GOT3 (cell line): ENCODE results near the gene CXCR1.
"Not testable (repeated sequence)": the region's sequence is repeated elsewhere in the genome, so short reads cannot be mapped to it uniquely, and the experiment has no call there.

Source experiments
- DNase-seq: peaks from one replicate; lab custom pipeline; 2025; ENCODE audit warnings: mixed read lengths; lab: John Stamatoyannopoulos, UW

The CXCR1 gene

DNA sequence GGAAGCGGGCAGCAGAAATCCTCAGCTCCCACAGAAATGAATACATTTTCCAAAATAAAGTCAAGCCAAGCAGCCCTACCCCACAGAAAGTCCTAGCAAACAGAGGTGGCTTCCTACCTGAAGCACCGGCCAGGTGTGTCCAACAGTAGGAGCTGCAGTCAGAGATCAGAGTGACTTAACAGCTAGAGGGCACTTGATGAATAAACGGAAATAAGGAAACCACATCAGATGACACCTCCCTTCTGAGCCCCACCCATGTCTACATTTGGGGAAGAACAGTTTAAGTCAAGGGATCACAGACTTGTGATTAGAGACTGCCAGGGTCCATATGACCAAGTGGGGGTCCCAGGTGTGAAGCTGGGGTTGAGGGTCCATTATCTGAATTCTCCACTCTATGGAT, at the start of gene CXCR1:
Gene CXCR1, minus strand, starts transcription at position 172 of the 400 bp plus-strand sequence. CDS start 1,751 bp downstream, outside the sequence.
- DNase-seq: no peak

DNA sequence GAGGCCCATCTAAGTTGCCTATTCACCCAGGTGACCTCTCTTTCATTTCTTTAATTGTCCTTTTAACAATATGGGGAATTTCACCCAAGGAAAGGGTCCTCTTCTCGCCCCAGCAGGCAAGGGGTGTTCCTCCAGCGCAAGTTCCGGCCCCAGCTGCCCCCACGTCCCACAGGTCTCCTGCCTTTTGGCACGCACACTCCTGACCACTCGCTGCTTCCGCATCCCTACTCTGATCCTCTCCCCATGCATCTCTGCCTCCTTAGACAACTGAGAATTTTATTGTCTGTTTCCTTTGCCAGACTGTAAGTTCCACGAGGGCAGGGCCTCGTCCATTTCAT, 49.5 kb upstream of the CXCR1 start:
- DNase-seq: no peak

DNA sequence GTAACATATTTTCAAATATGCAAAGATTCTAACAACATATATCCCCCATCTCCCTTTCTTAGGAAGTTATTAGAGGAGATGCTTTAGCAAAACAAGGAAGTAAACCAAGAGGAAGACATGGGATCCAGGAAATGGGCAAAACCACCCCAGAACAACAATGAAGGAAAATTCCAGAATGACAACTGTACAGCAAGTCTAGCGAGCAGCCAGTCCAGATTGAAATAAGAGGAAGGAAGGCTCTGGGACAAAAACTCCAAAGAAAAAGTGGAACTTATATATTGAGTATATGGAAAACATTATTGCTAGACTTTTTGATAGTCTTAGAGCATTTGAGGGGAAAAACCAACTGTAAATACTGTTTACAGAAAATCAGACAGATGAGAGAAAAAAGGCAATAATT, 47.4 kb upstream of the CXCR1 start:
- DNase-seq: no peak

DNA sequence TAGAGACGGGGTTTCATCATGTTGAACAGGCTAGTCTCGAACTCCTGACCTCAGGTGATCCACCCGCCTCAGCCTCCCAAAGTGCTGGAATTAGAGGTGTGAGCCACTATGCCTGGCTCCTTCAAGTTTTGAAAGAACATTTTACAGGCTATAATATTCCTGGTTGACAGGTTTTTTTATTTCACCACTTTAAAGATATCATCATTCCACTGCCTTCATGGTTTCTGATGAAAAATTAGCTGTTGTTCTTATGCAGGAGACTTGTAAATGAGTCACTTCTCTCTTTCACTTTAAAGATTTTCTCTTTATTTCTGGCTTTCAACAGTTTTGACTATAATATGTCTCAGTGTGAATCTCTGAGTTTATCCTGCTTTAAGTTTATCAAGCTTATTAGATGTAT, 42.3 kb upstream of the CXCR1 start:
- DNase-seq: no peak

DNA sequence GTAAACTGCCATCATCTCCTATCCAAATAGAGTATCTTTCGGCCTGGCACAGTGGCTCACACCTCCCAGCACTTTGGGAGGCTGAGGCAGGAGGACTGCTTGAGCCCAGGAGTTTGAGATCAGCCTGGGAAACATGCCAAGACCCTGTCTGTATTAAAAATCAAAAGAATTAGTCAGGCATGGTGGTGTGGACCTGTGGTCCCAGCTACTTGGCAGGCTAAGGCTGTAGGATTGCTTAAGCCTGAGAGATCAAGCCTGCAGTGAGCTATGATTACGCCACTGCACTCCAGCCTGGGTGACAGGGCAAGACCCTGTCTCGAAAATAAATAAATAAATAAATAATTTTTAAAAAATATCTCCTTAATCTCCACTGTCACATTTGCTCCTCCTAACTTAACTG, 35.5 kb upstream of the CXCR1 start:
- no peak for DNase-seq

DNA sequence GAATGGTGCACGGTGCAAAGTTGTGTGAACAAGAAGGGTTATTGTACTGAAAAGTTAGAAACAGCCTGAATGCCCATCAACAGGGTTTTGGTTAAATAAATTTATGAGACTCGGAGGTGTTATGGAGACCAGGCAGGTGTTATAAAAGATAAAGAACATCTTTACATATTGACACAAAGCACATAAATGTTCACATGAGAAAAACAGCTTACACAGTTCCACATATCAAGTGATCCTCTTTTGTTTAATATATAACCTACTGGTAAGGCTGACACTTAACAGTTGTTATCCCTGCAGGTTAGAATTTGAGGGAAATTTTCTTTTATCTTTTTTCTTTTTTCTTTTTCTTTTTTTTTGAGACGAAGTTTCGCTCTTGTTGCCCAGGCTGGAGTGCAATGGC, 30.2 kb upstream of the CXCR1 start:
- no peak for DNase-seq

DNA sequence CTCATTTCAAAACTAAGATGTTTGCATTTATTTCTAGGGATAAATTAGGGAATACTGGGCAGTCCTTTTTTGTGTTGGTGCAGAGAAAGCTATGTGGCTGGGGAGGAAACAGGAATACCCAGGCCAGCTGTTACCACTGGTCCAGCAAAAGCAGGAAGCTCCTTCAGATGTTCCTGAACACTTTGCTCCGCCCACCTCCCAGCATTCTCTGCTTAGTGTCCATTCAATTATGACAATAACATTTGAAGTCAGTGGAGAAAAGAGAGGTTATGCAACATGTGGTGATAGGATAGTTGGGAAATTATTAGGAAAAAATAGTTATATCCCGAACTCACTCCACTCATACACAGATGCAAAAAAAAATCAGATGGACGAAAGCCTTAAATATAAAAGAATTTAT, 28.1 kb upstream of the CXCR1 start:
- DNase-seq: no peak

DNA sequence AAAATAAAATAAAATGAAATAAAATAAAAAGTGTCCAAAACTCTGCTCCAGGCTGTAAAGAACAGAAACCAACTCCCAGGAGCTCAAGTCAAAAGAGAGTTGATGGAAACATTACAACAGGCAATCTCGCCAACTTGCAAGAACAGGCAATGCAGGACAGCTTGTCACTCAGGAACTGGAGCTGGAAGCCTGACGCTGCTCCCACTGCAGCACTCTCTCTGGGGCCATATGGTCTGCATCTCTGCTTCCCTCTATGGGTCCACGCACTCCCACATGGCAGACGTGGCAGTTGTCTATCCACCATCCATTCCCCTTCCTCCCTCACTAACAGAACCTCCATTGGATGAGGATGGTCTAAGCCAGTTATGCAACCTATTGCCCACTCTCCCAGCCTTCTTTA, 26.9 kb upstream of the CXCR1 start:
- DNase-seq: no peak

DNA sequence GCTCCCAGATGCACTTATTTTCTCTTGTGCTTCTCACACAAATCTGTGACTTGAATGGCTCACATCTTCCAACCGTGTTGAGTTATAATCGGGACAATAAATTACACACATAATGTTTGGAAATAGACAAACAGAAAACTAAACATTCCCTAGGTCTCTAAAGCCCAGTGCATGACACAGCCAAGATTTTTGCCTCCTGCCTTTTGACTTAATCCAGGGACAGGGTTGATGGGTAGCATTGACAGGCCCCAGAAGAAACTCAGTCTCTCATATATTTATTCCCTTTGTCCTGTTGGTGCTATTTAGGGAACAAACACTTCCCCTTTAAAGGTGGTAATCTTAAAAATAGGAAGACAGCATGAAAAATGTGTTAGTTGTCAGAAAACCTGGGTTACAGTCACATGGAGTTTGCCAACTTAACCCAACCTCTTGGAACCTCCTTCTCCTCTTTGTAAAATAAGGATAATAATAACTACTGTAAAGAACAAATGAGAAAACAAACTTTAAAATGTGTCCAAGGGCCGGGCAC, 26.2 kb upstream of the CXCR1 start:
- DNase-seq: no peak

DNA sequence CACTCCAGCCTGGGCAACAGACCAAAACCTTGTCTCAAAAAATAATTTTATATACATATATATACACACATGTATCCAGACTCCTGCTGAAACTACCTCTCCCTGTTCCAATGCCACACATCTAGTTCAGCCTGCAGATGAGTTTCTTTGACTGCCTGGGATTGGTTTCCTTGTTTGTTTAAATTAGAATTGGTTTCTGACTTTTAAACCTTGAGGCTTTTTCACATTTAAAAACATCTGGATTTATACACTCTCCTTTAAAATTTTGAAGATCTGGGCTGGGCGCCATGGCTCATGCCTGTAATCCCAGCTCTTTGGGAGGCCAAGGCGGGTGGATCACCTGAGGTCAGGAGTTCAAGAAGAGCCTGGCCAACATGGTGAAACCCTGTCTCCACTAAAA, 21.8 kb upstream of the CXCR1 start:
- DNase-seq: no peak

DNA sequence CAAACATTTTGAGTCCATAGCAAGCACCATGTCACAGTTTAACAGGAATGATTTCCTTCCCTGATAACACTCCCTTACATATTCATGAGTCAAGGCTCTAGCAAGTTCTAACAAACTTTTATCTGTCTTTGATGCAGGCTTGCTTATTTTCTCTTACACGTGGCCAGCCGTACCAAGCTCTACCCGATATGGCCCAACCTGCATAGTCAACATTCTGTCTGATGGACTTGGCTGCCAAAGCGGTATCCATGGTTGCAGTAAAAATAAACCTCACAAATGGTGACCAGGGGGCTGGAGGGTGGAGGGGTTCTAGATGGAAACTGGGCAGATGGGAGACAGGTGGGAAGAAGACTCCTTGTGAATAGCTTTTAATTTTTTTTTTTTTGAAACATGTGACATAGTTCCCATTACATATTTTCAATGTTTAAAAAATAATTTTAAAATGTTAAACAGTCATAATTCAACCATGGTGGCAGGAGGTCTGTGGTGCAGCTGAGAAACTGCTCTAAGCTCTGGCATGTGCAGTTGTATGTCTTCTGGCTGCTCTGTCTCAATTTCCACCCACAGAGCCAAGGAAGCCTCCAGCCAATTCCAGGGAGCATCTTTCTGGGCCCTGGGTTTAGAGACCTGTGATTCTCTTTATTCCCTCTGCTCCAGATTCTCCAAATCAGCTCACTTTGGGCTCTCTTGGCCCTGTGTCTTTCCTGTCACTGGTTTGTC, 20.7 kb upstream of the CXCR1 start:
- no peak for DNase-seq

DNA sequence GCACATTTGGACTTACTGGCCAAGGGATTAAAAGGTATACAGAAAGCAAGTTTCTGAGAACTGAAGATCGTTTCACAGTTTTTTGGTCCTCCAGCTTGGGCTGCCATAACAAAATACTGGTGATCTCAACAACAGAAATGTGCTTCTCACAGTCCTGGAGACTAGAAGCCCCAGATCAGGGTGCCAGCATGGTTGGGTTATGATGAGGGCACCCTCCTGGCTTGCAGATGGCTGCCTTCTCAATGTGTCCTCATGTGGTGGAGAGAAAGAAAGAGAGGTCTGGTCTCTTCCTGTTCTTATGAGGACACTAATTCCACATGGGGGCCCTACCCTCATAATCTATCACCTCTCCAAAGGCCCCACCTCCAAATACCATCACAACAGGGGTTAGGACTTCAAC, 20.1 kb upstream of the CXCR1 start:
- no peak for DNase-seq

DNA sequence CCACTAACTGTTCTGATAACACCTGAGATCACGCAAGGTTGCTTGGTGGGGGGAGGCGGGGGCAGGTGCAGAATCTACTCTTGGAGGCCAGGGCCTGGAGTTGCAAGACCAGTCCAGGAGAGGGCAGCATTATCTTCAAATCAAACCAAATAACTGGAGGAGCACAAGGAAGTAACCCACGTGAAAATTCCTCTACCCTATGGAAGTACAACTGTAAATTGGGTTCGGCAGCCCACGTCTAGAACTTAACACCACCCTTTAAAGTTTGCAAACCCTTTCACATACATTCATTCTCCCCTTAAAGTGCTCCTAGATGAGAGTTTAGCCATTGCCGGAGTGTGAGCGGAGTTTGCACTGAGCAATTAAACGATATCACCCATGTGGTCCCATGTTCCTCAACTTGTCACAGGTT, 19.6 kb upstream of the CXCR1 start:
- no peak for DNase-seq

DNA sequence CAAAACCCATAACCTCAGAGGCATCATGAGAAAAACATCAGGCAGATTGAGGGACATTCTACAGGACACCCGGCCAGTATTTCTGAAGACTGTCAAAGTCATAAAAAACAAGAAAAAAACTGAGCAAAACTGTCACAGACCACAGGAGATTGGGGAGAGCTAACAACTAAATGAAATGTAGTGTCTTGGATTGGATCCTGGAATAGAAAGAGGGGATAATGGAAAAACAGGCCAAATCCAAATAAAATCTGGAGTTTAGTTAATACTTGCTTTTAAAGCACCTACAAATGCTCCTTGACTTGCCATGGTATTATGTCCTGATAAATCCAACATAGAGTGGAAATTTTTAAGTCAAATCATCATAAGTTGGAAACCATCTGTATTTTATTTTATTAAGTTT, 17.6 kb upstream of the CXCR1 start:
- no peak for DNase-seq

DNA sequence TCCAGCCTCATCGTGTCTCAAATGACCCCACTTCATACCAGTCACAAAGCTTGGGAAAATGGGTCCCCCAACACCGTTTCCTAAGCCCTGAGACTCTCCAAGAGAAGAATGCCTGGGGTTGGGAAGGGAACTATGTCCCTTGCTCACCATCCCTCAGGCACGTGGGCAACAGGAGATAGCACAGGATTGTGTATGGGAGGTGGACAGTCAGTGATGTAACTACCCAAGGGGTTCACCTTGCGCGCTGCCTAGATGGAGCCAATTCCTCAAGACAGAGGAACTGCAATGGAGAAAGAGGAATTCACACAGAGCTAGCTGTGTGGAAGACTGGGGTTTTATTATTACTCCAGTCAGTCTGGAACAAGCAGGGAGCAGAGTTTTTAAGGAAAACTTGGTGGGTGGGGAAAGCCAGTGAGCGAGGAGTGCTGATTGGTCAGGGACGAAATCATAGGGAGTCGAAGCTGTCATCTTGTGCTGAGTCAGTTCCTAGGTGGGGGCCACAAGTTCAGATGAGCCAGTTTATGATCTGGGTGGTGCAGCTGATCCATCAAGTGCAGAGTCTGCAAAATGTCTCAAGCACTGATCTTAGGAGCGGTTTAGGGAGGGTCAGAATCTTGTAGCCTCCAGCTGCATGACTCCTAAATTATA, 13.8 kb upstream of the CXCR1 start:
- DNase-seq: no peak

DNA sequence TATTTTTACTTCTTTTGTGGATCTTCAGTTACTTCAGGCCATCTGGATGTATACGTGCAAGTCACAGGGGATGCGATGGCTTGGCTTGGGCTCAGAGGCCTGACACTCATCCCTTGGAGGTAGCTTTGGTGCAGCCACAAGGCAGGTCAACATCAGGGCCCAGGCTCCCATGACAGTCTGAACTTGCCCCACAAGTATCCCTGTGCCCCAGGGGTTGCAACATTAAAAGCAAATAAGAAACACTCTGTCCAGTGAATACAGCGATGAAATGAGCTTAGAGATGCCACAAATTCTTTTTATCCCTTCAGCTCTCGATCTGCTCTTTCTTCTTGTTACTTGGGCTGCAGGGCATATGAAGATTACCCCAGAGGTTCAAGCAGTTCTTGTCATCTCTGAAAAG, 13.0 kb upstream of the CXCR1 start:
- no peak for DNase-seq

DNA sequence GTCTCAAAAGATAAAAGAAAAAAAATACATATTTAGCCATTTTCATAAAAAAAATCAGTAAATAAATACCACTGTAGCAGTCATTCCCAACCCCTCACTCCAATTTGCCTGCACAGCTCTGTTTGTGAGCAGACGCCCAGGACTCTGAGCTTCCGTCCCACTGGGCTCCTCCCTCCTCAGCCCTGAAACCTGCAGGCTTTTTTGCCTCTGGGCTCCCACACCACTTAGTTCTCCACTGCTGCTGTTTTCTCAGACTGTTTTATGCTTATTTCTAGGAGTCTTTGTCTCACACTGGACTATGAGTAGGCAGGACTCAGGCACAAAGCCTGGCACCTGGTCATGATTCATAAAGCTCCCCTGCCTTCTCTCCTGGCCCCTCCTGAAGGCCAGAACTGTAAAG, 6.1 kb upstream of the CXCR1 start:
- DNase-seq: no peak

DNA sequence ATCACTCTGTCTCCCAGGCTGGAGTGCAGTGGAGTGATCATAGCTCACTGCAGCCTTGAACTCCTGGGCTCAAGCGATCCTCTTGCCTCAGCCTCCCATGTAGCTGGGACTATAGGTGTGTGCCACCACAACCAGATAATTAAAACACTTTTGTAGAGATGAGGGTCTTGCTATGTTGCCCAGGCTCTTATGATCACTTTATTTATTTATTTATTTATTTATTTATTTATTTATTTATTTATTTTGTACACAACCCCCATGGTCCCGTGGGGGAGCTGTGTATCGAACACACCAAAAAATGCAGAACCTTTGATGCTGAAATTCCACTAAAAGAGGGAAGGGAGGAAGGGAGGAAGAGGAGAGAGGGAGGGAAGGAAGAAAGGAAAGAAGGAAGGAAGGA, 5.0 kb upstream of the CXCR1 start:
- DNase-seq: not testable (repeated sequence)

DNA sequence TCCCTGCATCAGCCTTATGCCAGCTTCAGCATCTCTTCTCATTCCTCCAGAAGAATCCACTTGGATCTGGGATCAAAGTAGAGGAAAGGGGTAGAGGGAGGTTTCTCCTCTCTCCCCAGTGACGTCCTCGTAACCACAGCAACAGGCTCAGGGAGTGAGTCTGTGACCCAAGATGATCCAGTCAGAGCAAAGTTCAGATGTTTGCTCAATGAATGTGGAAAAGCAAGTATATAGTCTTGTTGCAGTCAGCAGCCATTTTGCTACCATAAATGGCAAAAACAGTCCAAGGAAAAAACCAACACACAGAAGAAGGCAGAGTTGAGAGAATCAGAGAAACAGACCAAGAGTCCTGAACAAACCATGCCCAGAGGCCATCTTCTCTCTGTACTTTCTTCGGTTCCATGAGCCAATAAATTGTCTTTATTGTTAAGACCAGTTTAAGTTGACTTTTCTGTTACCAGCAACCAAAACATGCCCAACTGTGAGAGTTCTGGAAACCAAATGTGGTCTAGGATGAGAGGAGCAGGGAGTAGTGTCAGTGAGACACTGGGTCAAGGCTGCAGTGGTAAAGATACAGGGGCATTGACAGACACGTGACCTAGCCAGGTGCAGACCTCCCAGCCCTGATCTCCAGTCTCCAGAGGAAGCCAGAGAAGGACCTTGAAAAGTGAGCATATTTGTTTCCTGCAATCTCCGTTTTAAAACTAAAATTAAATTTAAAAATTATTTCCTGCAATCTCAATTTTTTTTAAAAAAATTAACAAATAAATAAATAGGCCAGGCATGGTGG, 3.2 kb upstream of the CXCR1 start:
- no peak for DNase-seq

DNA sequence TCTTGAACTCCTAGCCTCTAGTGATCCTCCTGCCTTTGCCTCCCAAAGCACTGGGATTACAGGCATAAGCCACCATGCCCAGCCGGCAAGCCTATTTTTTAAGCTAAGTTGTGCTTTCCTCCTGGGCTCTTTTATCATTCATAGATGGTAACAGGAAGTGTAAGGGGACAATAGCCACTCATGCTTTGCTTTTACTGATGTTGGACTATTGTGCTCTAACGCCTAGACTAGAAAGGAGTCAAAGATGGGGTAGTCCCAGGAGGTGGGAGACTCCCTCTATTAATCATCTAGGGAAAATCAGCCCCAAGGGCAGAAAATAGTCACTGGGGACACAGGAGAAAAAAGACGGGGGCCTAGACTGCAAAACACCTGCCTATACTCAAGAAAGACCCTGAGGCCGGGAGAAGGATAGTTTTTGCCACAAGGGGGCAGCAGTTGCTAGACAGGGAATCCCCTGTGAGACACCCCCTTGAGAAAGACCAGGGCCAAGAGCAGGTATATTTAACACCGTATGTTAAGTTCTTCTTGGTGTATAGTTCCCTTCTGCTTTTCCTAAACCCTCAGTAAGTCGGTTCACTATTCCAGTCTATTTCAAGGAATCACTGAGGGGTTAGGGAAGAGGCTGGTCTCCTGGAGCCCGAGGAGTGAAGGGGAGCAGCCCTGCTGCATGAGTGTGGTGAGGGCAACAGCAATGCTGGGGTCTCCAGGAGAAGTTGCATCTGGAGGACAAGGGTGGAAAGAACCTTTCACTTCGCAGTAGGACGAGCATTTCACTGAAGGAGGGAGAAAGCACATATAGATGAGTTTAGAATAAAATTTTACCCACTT, 2.1 kb upstream of the CXCR1 start:
- DNase-seq: no peak

DNA sequence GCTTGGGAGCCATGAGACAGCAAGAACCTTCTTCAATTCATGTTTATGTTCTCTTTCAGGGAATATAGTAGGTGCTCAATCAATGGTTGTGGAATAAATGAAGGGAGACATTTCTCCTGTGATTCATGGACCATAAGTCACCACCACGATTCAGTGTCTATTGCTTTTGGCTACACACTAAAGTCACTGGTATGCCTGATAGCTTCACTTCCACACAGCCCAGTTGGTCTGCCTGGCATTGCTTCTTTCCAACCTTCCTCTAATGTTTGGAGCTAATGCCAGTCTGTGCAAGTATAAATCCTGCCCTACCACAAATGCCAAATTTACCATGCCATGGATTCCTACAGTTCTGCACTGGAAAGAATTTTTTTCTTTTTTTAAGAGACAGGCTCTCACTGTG, 1.3 kb upstream of the CXCR1 start:
- no peak for DNase-seq

DNA sequence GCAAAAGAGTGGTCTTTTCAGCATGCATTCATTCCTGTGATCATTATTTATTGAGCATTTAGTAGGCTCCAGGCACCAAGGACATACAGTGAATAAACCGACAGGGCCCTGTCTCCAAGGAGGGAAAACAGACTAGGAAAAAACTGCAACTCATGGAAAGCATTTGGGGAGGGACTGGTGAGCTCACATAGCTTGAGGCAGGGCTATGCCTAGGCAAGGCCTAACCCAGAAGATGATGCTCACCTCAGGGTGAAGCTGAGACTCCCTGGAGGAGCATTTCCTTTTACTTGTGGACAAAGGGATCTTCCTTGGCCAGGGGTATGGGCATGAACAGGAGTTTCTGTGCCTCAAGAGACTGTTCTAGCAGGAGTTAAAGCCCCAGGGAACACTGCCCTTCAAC, 3.9 kb downstream of the CXCR1 start:
- no peak for DNase-seq
